GM23338 (cell line): Measurements from ENCODE around the gene ARPP21. TPM values are rescaled to one million over a fixed set of nuclear protein-coding genes. Genes with fewer than 3 reads are reported as not detected.

Experiments
- ATAC-seq: fragments of 200-7000 bp; cut with Tn5 transposase; 3 replicates; pipeline ENCODE4 v1.9.1; 2020
- DNase-seq: peaks from one replicate; pipeline ENCODE4 v3.0.0-alpha.2; 2015; ENCODE audit warnings: low spot score
- H2AFZ ChIP-seq: fragments of 200-600 bp; sonication (generic); 2 replicates; pipeline ENCODE4 v1.8.0; 2016; ENCODE audit warnings: antibody characterized with exemption, mild to moderate bottlenecking, moderate library complexity
- H3F3A ChIP-seq: fragments of 200-600 bp; sonication (generic); replicated peaks from 2 replicates; pipeline ENCODE4 v1.8.0; 2017; ENCODE audit warnings: antibody characterized with exemption, mixed run types, low read depth
- H3K27ac ChIP-seq: fragments of 200-600 bp; sonication (generic); 2 replicates; pipeline ENCODE4 v1.6.1; 2016; ENCODE audit warnings: low read depth
- H3K27me3 ChIP-seq: fragments of 200-600 bp; sonication (generic); 2 replicates; pipeline ENCODE4 v1.8.0; 2016; ENCODE audit warnings: mild to moderate bottlenecking, mixed run types, moderate library complexity; ENCODE audit not compliant: insufficient read depth
- H3K36me3 ChIP-seq: fragments of 200-600 bp; sonication (generic); 2 replicates; pipeline ENCODE4 v1.8.0; 2016; ENCODE audit warnings: mild to moderate bottlenecking; ENCODE audit not compliant: insufficient read depth
- H3K4me1 ChIP-seq: fragments of 200-600 bp; sonication (generic); 2 replicates; pipeline ENCODE4 v1.8.0; 2016; ENCODE audit warnings: mild to moderate bottlenecking, moderate library complexity; ENCODE audit not compliant: insufficient read depth
- H3K4me2 ChIP-seq: fragments of 200-600 bp; sonication (generic); 2 replicates; pipeline ENCODE4 v1.7.1; 2017; ENCODE audit warnings: mixed run types
- H3K4me3 ChIP-seq: fragments of 200-600 bp; sonication (generic); 2 replicates; pipeline ENCODE4 v1.6.1; 2016; ENCODE audit warnings: mixed run types
- H3K79me2 ChIP-seq: fragments of 200-600 bp; sonication (generic); replicated peaks from 2 replicates; pipeline ENCODE4 v1.8.0; 2017; ENCODE audit warnings: mild to moderate bottlenecking; ENCODE audit not compliant: insufficient read depth
- H3K9me2 ChIP-seq: fragments of 200-600 bp; sonication (generic); 2 replicates; pipeline ENCODE4 v1.8.0; 2017; ENCODE audit not compliant: insufficient read depth
- H4K20me1 ChIP-seq: fragments of 200-600 bp; sonication (generic); replicated peaks from 2 replicates; pipeline ENCODE4 v1.8.0; 2017; ENCODE audit warnings: mild to moderate bottlenecking; ENCODE audit not compliant: insufficient read depth
- H3K27ac Mint-ChIP-seq: 2 replicates; pipeline ENCODE4 v1.8.0; 2020; ENCODE audit warnings: inconsistent platforms, mild to moderate bottlenecking, moderate library complexity, mixed read lengths
- H3K27me3 Mint-ChIP-seq: 3 replicates; pipeline ENCODE4 v1.8.0; 2022; ENCODE audit warnings: low read depth, mild to moderate bottlenecking, moderate library complexity, mixed read lengths, inconsistent platforms; ENCODE audit not compliant: insufficient read depth, poor library complexity
- H3K36me3 Mint-ChIP-seq: 3 replicates; pipeline ENCODE4 v1.8.0; 2021; ENCODE audit warnings: low read depth, mild to moderate bottlenecking, inconsistent platforms, moderate library complexity, mixed read lengths
- H3K4me1 Mint-ChIP-seq: 3 replicates; pipeline ENCODE4 v1.8.0; 2020; ENCODE audit warnings: mild to moderate bottlenecking, inconsistent platforms, mixed read lengths
- H3K4me3 Mint-ChIP-seq: 3 replicates; pipeline ENCODE4 v1.8.0; 2021; ENCODE audit warnings: moderate library complexity, mild to moderate bottlenecking, inconsistent platforms, mixed read lengths
- H3K9me3 Mint-ChIP-seq: 3 replicates; pipeline ENCODE4 v1.8.0; 2020; ENCODE audit warnings: moderate library complexity, mild to moderate bottlenecking, inconsistent platforms, mixed read lengths
- JUNB ChIP-seq: IDR thresholded peaks from one replicate; pipeline ENCODE4 v1.6.1; 2016; ENCODE audit warnings: antibody characterized with exemption; ENCODE audit not compliant: unreplicated experiment
- ZNF114 ChIP-seq: fragments of 250-450 bp; sonication (Bioruptor Pico); IDR thresholded peaks from 2 replicates; pipeline ENCODE4 v1.5.0; 2020; ENCODE audit warnings: mild to moderate bottlenecking, moderate library complexity
- ZNF331 ChIP-seq: fragments of 250-450 bp; sonication (Bioruptor Pico); IDR thresholded peaks from 2 replicates; pipeline ENCODE4 v1.5.0; 2020; ENCODE audit warnings: low read depth, mild to moderate bottlenecking, moderate library complexity
- polyA plus RNA-seq: library from polyadenylated mRNA; unstranded; fragments of >200 nt; fragmentation: Nextera tagmentation; extraction: Ambion mirVana; gene quantifications from 2 replicates; pipeline ENCODE4 v1.2.1, GENCODE V29; 2016
- total RNA-seq: library from RNA; depleted of rRNA; stranded (reverse); fragments of >200 nt; shearing (Covaris generic); gene quantifications from 2 replicates; pipeline ENCODE4 v1.2.3, GENCODE V29; 2014
- TF ChIP-seq, protein P1 (sequence below): fragments of 250-450 bp; sonication (Bioruptor Pico); IDR thresholded peaks from 2 replicates; pipeline ENCODE4 v1.5.0; 2020; ENCODE audit warnings: mild to moderate bottlenecking, moderate library complexity
- TF ChIP-seq, protein P2 (sequence below): IDR thresholded peaks from 2 replicates; pipeline ENCODE4 v1.6.1; 2016; ENCODE audit warnings: antibody characterized with exemption
- TF ChIP-seq, protein P3 (sequence below): IDR thresholded peaks from one replicate; pipeline ENCODE4 v1.6.1; 2018; ENCODE audit warnings: antibody characterized with exemption; ENCODE audit not compliant: unreplicated experiment
- TF ChIP-seq, protein P4 (sequence below), 2 experiments: fragments of 200-600 bp in 1 of 2; sonication (generic) in 1 of 2; conservative IDR thresholded peaks; 2 replicates each; pipeline versions ENCODE4 v1.5.1 to v1.6.1; 2016 to 2017; ENCODE audit warnings: antibody characterized with exemption in 2 of 2, low read depth in 2 of 2, mild to moderate bottlenecking in 2 of 2, moderate library complexity in 1 of 2

ARPP21 gene
- total and polyA plus RNA-seq, 2 experiments from 2014 or later: not detected

DNA sequence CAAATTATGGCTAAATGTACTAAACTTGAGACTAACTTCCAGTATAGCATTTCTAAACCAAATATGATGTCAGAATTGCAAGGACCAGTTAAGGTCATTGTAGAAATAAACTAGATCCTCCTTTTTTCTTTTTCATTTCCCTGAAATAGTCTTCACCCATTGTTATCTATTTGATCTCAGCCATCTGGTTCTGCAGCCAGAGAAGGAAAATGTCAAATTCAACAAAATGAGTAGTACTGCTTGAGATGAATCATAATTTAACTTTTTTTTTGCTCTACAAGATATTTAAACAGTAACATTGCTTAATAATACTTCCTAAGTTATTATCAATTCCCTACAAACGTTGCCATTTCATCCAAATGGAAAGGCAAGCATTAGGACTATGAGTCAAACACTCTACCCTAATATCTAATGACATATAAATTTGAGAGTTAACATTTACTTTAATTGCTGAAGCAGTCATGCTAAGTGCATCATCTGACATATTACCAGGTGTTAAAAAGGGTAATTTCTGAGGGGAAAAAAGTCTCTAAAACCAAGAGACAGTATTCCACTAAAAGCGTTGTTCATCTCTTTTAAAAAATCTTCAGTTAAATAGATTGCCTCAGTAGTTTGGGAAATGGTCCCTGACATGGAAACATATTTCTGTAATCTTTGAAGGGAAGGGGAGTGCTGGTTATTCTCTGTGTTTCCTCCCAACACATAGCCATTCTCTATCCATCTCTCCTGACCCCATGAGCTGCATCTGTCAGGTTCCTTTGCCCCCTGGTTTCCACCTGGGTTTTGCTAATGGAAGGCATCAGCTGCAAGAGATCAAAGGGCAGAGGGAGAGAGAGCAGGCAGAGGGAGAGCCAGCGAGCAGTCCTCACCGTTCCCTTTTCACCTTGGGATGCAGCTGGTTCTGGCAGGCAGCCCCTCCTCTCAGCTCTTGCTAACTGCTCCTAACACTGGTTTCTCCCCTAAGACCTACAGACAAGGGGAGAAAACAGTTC lies 138.5 kb downstream of the ARPP21 start (continued):
- TF ChIP-seq, protein P1, sequence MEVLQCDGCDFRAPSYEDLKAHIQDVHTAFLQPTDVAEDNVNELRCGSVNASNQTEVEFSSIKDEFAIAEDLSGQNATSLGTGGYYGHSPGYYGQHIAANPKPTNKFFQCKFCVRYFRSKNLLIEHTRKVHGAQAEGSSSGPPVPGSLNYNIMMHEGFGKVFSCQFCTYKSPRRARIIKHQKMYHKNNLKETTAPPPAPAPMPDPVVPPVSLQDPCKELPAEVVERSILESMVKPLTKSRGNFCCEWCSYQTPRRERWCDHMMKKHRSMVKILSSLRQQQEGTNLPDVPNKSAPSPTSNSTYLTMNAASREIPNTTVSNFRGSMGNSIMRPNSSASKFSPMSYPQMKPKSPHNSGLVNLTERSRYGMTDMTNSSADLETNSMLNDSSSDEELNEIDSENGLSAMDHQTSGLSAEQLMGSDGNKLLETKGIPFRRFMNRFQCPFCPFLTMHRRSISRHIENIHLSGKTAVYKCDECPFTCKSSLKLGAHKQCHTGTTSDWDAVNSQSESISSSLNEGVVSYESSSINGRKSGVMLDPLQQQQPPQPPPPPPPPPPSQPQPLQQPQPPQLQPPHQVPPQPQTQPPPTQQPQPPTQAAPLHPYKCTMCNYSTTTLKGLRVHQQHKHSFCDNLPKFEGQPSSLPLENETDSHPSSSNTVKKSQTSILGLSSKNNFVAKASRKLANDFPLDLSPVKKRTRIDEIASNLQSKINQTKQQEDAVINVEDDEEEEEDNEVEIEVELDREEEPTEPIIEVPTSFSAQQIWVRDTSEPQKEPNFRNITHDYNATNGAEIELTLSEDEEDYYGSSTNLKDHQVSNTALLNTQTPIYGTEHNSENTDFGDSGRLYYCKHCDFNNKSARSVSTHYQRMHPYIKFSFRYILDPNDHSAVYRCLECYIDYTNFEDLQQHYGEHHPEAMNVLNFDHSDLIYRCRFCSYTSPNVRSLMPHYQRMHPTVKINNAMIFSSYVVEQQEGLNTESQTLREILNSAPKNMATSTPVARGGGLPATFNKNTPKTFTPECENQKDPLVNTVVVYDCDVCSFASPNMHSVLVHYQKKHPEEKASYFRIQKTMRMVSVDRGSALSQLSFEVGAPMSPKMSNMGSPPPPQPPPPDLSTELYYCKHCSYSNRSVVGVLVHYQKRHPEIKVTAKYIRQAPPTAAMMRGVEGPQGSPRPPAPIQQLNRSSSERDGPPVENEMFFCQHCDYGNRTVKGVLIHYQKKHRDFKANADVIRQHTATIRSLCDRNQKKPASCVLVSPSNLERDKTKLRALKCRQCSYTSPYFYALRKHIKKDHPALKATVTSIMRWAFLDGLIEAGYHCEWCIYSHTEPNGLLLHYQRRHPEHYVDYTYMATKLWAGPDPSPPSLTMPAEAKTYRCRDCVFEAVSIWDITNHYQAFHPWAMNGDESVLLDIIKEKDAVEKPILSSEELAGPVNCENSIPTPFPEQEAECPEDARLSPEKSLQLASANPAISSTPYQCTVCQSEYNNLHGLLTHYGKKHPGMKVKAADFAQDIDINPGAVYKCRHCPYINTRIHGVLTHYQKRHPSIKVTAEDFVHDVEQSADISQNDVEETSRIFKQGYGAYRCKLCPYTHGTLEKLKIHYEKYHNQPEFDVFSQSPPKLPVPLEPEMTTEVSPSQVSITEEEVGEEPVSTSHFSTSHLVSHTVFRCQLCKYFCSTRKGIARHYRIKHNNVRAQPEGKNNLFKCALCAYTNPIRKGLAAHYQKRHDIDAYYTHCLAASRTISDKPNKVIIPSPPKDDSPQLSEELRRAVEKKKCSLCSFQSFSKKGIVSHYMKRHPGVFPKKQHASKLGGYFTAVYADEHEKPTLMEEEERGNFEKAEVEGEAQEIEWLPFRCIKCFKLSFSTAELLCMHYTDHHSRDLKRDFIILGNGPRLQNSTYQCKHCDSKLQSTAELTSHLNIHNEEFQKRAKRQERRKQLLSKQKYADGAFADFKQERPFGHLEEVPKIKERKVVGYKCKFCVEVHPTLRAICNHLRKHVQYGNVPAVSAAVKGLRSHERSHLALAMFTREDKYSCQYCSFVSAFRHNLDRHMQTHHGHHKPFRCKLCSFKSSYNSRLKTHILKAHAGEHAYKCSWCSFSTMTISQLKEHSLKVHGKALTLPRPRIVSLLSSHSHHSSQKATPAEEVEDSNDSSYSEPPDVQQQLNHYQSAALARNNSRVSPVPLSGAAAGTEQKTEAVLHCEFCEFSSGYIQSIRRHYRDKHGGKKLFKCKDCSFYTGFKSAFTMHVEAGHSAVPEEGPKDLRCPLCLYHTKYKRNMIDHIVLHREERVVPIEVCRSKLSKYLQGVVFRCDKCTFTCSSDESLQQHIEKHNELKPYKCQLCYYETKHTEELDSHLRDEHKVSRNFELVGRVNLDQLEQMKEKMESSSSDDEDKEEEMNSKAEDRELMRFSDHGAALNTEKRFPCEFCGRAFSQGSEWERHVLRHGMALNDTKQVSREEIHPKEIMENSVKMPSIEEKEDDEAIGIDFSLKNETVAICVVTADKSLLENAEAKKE (CRISPR knock-in tag): no peak
- TF ChIP-seq ZNF114: no peak

DNA sequence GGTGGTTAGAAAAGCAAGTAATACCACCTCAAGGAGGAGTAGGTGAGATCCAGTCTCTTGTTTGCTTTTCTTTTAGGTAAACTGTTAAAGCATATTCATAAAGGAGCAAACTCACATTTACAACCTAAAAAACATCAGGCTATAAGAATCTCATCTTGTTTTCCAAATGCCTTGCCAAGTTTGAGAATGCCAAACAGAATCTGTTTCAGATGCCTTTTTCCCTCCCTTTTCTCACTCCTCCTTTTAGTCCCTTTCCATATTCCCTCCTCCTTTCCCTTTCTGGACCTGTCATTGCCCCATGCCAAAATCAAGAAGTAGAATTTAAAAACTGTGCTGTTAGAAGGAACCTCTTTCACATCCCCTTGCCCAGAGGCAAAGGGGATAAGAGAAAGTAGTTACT lies 140.3 kb downstream of the ARPP21 start:
- H3K36me3 Mint-ChIP-seq: no peaks in the 10 kb centered on the region
- H3K4me2 ChIP-seq: no peak overlapping the region
- H3K79me2 ChIP-seq: no peaks in the 10 kb centered on the region
- H3K36me3 ChIP-seq: no peaks in the 10 kb centered on the region
- H3K9me3 Mint-ChIP-seq: no peaks in the 10 kb centered on the region
- DNase-seq (no peak), ATAC-seq (no peak)
- H3K4me3 ChIP-seq: no peak overlapping the region
- no peak overlapping the region for H3K4me3 Mint-ChIP-seq
- no peaks in the 10 kb centered on the region; the same call in 1 of the 2 replicates for H3K9me2 ChIP-seq
- no peaks in the 10 kb centered on the region for H3F3A ChIP-seq
- H3K27ac ChIP-seq: no peak overlapping the region
- peaks cover 6% of the 10 kb centered on the region for H3K4me1 Mint-ChIP-seq
- no peaks in the 10 kb centered on the region for H3K4me1 ChIP-seq
- no peaks in the 10 kb centered on the region for H4K20me1 ChIP-seq
- H3K27ac Mint-ChIP-seq: no peak overlapping the region
- no peaks in the 10 kb centered on the region for H3K27me3 Mint-ChIP-seq
- no peaks in the 10 kb centered on the region for H3K27me3 ChIP-seq
- no peak overlapping the region for H2AFZ ChIP-seq
- TF ChIP-seq, protein P2, sequence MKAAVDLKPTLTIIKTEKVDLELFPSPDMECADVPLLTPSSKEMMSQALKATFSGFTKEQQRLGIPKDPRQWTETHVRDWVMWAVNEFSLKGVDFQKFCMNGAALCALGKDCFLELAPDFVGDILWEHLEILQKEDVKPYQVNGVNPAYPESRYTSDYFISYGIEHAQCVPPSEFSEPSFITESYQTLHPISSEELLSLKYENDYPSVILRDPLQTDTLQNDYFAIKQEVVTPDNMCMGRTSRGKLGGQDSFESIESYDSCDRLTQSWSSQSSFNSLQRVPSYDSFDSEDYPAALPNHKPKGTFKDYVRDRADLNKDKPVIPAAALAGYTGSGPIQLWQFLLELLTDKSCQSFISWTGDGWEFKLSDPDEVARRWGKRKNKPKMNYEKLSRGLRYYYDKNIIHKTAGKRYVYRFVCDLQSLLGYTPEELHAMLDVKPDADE: no peak
- TF ChIP-seq JUNB (no peak), ZNF331 (CRISPR knock-in tag) (no peak), ZNF114 (no peak)
- TF ChIP-seq, protein P3, sequence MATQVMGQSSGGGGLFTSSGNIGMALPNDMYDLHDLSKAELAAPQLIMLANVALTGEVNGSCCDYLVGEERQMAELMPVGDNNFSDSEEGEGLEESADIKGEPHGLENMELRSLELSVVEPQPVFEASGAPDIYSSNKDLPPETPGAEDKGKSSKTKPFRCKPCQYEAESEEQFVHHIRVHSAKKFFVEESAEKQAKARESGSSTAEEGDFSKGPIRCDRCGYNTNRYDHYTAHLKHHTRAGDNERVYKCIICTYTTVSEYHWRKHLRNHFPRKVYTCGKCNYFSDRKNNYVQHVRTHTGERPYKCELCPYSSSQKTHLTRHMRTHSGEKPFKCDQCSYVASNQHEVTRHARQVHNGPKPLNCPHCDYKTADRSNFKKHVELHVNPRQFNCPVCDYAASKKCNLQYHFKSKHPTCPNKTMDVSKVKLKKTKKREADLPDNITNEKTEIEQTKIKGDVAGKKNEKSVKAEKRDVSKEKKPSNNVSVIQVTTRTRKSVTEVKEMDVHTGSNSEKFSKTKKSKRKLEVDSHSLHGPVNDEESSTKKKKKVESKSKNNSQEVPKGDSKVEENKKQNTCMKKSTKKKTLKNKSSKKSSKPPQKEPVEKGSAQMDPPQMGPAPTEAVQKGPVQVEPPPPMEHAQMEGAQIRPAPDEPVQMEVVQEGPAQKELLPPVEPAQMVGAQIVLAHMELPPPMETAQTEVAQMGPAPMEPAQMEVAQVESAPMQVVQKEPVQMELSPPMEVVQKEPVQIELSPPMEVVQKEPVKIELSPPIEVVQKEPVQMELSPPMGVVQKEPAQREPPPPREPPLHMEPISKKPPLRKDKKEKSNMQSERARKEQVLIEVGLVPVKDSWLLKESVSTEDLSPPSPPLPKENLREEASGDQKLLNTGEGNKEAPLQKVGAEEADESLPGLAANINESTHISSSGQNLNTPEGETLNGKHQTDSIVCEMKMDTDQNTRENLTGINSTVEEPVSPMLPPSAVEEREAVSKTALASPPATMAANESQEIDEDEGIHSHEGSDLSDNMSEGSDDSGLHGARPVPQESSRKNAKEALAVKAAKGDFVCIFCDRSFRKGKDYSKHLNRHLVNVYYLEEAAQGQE: no peak
- TF ChIP-seq, protein P4, sequence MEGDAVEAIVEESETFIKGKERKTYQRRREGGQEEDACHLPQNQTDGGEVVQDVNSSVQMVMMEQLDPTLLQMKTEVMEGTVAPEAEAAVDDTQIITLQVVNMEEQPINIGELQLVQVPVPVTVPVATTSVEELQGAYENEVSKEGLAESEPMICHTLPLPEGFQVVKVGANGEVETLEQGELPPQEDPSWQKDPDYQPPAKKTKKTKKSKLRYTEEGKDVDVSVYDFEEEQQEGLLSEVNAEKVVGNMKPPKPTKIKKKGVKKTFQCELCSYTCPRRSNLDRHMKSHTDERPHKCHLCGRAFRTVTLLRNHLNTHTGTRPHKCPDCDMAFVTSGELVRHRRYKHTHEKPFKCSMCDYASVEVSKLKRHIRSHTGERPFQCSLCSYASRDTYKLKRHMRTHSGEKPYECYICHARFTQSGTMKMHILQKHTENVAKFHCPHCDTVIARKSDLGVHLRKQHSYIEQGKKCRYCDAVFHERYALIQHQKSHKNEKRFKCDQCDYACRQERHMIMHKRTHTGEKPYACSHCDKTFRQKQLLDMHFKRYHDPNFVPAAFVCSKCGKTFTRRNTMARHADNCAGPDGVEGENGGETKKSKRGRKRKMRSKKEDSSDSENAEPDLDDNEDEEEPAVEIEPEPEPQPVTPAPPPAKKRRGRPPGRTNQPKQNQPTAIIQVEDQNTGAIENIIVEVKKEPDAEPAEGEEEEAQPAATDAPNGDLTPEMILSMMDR (conservative IDR thresholded peaks at IDR 0.05; ENCODE audit: low read depth in 2 of 2): no peak
